HEK293 (cell line): ENCODE measurements around the gene AGMAT.

ENCODE experiments used
- GLIS2 ChIP-seq: fragments of 450-650 bp; formaldehyde crosslinking; IDR thresholded peaks from 2 replicates; pipeline ENCODE4 v1.5.1; 2016; ENCODE audit warnings: missing biosample characterization, missing genetic modification characterization
- HOXC10 ChIP-seq: sonication (generic); formaldehyde crosslinking; IDR thresholded peaks from 2 replicates; pipeline ENCODE4 v1.8.1; 2023; ENCODE audit warnings: mild to moderate bottlenecking, missing genetic modification reagents
- IKZF3 ChIP-seq: fragments of 450-650 bp; IDR thresholded peaks from 2 replicates; pipeline ENCODE4 v1.5.0; 2018; ENCODE audit warnings: missing biosample characterization, mild to moderate bottlenecking, missing genetic modification characterization, moderate library complexity
- MYNN ChIP-seq: fragments of 450-650 bp; formaldehyde crosslinking; IDR thresholded peaks from 2 replicates; pipeline ENCODE4 v1.5.1; 2016; ENCODE audit warnings: missing biosample characterization, missing genetic modification characterization, borderline replicate concordance
- RBAK ChIP-seq: fragments of 450-650 bp; formaldehyde crosslinking; IDR thresholded peaks from 2 replicates; pipeline ENCODE4 v1.5.1; 2016; ENCODE audit warnings: missing biosample characterization, missing genetic modification characterization
- SALL2 ChIP-seq: fragments of 450-650 bp; formaldehyde crosslinking; IDR thresholded peaks from 2 replicates; pipeline ENCODE4 v1.5.0; 2017; ENCODE audit warnings: missing biosample characterization, mild to moderate bottlenecking, missing genetic modification characterization, borderline replicate concordance
- SP7 ChIP-seq: fragments of 450-650 bp; formaldehyde crosslinking; IDR thresholded peaks from 2 replicates; pipeline ENCODE4 v1.5.1; 2016; ENCODE audit warnings: missing biosample characterization, missing genetic modification characterization
- TCF7L2 ChIP-seq: IDR thresholded peaks from 2 replicates; pipeline ENCODE4 v1.6.1; 2011; ENCODE audit warnings: low read depth, mild to moderate bottlenecking, inconsistent platforms, low read length, moderate library complexity, borderline replicate concordance
- ZBTB17 ChIP-seq: fragments of 450-650 bp; formaldehyde crosslinking; IDR thresholded peaks from 2 replicates; pipeline ENCODE4 v1.5.1; 2016; ENCODE audit warnings: missing biosample characterization, missing genetic modification characterization
- ZBTB26 ChIP-seq: fragments of 450-650 bp; formaldehyde crosslinking; optimal IDR thresholded peaks from 2 replicates; pipeline ENCODE3; 2016; ENCODE audit warnings: missing biosample characterization, mild to moderate bottlenecking, missing genetic modification characterization
- ZBTB8A ChIP-seq: fragments of 450-650 bp; formaldehyde crosslinking; IDR thresholded peaks from 2 replicates; pipeline ENCODE4 v1.5.1; 2016; ENCODE audit warnings: missing biosample characterization, missing genetic modification characterization
- ZIC2 ChIP-seq: fragments of 450-650 bp; formaldehyde crosslinking; IDR thresholded peaks from 2 replicates; pipeline ENCODE4 v1.5.1; 2016; ENCODE audit warnings: missing biosample characterization, missing genetic modification characterization
- ZNF112 ChIP-seq: fragments of 450-650 bp; formaldehyde crosslinking; IDR thresholded peaks from 2 replicates; pipeline ENCODE4 v1.5.0; 2017; ENCODE audit warnings: missing biosample characterization, missing genetic modification characterization
- ZNF140 ChIP-seq: fragments of 450-650 bp; formaldehyde crosslinking; IDR thresholded peaks from 2 replicates; pipeline ENCODE4 v1.5.1; 2016; ENCODE audit warnings: missing biosample characterization, missing genetic modification characterization
- ZNF148 ChIP-seq: fragments of 450-650 bp; formaldehyde crosslinking; IDR thresholded peaks from 2 replicates; pipeline ENCODE4 v1.5.0; 2017; ENCODE audit warnings: missing biosample characterization, missing genetic modification characterization, borderline replicate concordance
- ZNF23 ChIP-seq: fragments of 450-650 bp; formaldehyde crosslinking; IDR thresholded peaks from 2 replicates; pipeline ENCODE4 v1.5.1; 2016; ENCODE audit warnings: missing biosample characterization, missing genetic modification characterization, borderline replicate concordance
- ZNF292 ChIP-seq: fragments of 450-650 bp; formaldehyde crosslinking; IDR thresholded peaks from 2 replicates; pipeline ENCODE4 v1.5.1; 2016; ENCODE audit warnings: low read depth, missing biosample characterization, missing genetic modification characterization, borderline replicate concordance
- ZNF394 ChIP-seq: fragments of 450-650 bp; formaldehyde crosslinking; IDR thresholded peaks from 2 replicates; pipeline ENCODE4 v1.5.1; 2016; ENCODE audit warnings: missing biosample characterization, missing genetic modification characterization, mild to moderate bottlenecking, moderate library complexity, borderline replicate concordance
- ZNF416 ChIP-seq: fragments of 450-650 bp; formaldehyde crosslinking; IDR thresholded peaks from 2 replicates; pipeline ENCODE4 v1.5.1; 2016; ENCODE audit warnings: missing biosample characterization, missing genetic modification characterization
- ZNF747 ChIP-seq: fragments of 450-650 bp; formaldehyde crosslinking; IDR thresholded peaks from 2 replicates; pipeline ENCODE4 v1.5.1; 2016; ENCODE audit warnings: missing biosample characterization, missing genetic modification characterization
- ZNF76 ChIP-seq: fragments of 450-650 bp; formaldehyde crosslinking; IDR thresholded peaks from 2 replicates; pipeline ENCODE4; 2016; ENCODE audit warnings: low read depth, missing biosample characterization, missing genetic modification characterization, borderline replicate concordance
- ZNF785 ChIP-seq: fragments of 450-650 bp; formaldehyde crosslinking; IDR thresholded peaks from 2 replicates; pipeline ENCODE4 v1.5.1; 2016; ENCODE audit warnings: missing biosample characterization, missing genetic modification characterization
- ZNF791 ChIP-seq: fragments of 450-650 bp; formaldehyde crosslinking; IDR thresholded peaks from 2 replicates; pipeline ENCODE4 v1.5.1; 2016; ENCODE audit warnings: missing biosample characterization, missing genetic modification characterization
- ZNF830 ChIP-seq: fragments of 450-650 bp; IDR thresholded peaks from 2 replicates; pipeline ENCODE4 v1.5.0; 2018; ENCODE audit warnings: missing biosample characterization, missing genetic modification characterization, low read depth, mild to moderate bottlenecking, moderate library complexity
- ZSCAN23 ChIP-seq: fragments of 450-650 bp; formaldehyde crosslinking; IDR thresholded peaks from 2 replicates; pipeline ENCODE4 v1.5.1; 2016; ENCODE audit warnings: missing biosample characterization, missing genetic modification characterization
- TF ChIP-seq, protein P1 (sequence below): fragments of 450-650 bp; formaldehyde crosslinking; IDR thresholded peaks from 2 replicates; pipeline ENCODE4 v1.5.1; 2017; ENCODE audit warnings: missing biosample characterization, missing genetic modification characterization
- TF ChIP-seq, protein P2 (sequence below): fragments of 450-650 bp; formaldehyde crosslinking; IDR thresholded peaks from 2 replicates; pipeline ENCODE4; 2016; ENCODE audit warnings: missing biosample characterization, missing genetic modification characterization
- TF ChIP-seq, protein P3 (sequence below): fragments of 450-650 bp; formaldehyde crosslinking; IDR thresholded peaks from 2 replicates; pipeline ENCODE4 v1.5.1; 2017; ENCODE audit warnings: missing biosample characterization, missing genetic modification characterization

AGMAT gene

DNA sequence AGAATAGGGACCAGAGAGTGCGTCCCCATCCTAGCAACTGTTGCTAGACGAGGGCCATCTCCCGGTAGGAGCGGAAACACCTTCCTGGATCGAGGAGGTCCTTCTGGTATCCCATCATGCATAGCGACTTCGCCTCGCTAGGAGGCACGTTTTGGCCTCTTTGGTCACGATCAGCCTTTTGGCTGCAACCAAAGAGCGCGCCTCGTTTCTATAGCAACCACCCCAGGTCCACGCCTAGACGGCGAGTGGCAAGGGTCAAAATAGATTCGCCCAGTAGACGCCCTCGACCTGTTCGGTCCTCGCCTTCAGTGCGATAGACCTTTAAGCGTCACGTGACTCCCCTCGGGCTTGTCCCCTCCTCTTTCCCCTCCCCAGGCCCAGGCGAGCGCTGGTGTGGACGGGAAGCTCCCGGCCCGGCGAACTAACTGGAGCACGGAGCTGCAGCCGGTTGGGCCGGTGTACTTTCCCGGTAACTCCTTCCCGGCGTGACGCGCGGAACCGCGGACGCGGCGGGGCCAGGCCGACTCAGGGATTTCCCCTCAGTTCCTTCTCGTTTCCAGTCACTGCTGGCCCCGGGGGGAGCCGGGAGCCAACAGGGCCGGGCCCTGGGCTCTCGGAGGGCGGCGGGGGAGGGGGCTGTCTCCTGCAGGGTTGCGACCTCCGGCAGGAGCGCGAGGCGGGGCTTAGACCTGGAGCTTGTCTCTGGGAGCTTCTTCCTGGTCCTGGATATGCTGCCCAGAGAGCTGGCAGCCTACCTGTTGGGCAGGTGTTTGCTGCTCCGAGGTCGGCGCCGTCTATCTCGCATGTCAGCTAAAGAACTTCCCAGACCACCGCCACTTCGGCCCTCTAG, 58.1 kb downstream of the AGMAT start, which contains the start of gene DNAJC16 (continued):
- TF ChIP-seq, protein P1, sequence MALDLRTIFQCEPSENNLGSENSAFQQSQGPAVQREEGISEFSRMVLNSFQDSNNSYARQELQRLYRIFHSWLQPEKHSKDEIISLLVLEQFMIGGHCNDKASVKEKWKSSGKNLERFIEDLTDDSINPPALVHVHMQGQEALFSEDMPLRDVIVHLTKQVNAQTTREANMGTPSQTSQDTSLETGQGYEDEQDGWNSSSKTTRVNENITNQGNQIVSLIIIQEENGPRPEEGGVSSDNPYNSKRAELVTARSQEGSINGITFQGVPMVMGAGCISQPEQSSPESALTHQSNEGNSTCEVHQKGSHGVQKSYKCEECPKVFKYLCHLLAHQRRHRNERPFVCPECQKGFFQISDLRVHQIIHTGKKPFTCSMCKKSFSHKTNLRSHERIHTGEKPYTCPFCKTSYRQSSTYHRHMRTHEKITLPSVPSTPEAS = no peak
- TF ChIP-seq ZSCAN23 (tag by site-specific recombination) (0 out of 2 replicates have a peak, but pooled peaks have one; percentile 55), ZNF148 (no peak), RBAK (tag by site-specific recombination) (no peak), ZNF140 (tag by site-specific recombination) (no peak), SALL2 (tag by site-specific recombination) (no peak), IKZF3 (peak; percentile 82; the same call in 1 of the 2 replicates), ZNF830 (no peak), TCF7L2 (no peak), GLIS2 (tag by site-specific recombination) (peak; percentile 91), MYNN (0 out of 2 replicates have a peak, but pooled peaks have one; percentile 26), SP7 (tag by site-specific recombination) (peak; percentile 84), HOXC10 (CRISPR knock-in tag) (no peak), ZNF416 (tag by site-specific recombination) (no peak), ZNF23 (no peak), ZNF747 (tag by site-specific recombination) (no peak), ZNF292 (tag by site-specific recombination) (no peak), ZNF394 (tag by site-specific recombination) (peak; percentile 69), ZNF791 (tag by site-specific recombination) (no peak), ZNF785 (tag by site-specific recombination) (no peak), ZIC2 (peak; percentile 86; the same call in 1 of the 2 replicates), ZBTB17 (peak; percentile 98), ZNF76 (peak; percentile 94), ZBTB26 (tag by site-specific recombination) (peak; percentile 77), ZBTB8A (peak; percentile 86), ZNF112 (tag by site-specific recombination) (no peak)
- TF ChIP-seq, protein P2, sequence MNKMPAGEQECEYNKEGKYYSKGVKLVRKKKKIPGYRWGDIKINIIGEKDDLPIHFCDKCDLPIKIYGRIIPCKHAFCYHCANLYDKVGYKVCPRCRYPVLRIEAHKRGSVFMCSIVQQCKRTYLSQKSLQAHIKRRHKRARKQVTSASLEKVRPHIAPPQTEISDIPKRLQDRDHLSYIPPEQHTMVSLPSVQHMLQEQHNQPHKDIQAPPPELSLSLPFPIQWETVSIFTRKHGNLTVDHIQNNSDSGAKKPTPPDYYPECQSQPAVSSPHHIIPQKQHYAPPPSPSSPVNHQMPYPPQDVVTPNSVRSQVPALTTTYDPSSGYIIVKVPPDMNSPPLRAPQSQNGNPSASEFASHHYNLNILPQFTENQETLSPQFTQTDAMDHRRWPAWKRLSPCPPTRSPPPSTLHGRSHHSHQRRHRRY (tag by site-specific recombination) = no peak
- TF ChIP-seq, protein P3, sequence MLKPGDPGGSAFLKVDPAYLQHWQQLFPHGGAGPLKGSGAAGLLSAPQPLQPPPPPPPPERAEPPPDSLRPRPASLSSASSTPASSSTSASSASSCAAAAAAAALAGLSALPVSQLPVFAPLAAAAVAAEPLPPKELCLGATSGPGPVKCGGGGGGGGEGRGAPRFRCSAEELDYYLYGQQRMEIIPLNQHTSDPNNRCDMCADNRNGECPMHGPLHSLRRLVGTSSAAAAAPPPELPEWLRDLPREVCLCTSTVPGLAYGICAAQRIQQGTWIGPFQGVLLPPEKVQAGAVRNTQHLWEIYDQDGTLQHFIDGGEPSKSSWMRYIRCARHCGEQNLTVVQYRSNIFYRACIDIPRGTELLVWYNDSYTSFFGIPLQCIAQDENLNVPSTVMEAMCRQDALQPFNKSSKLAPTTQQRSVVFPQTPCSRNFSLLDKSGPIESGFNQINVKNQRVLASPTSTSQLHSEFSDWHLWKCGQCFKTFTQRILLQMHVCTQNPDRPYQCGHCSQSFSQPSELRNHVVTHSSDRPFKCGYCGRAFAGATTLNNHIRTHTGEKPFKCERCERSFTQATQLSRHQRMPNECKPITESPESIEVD (tag by site-specific recombination) = no peak
